Lower leg skin (tissue), 4 donors: ENCODE measurements around the gene OMP. TPM values are rescaled to one million over a fixed set of nuclear protein-coding genes. Genes with fewer than 3 reads are reported as not detected.

Source experiments
- DNase-seq, 2 donors: peaks; one replicate each; pipeline ENCODE4 v3.0.0-alpha.2; 2019; ENCODE audit warnings: low spot score in 2 of 2
- H3K4me3 ChIP-seq: fragments of 200-600 bp; sonication (generic); 2 replicates; pipeline ENCODE4 v1.5.1; 2017; ENCODE audit warnings: mild to moderate bottlenecking, low read depth; ENCODE audit not compliant: poor library complexity, severe bottlenecking
- POLR2A ChIP-seq, 2 donors: fragments of 450-650 bp; IDR thresholded peaks; one replicate each; pipeline ENCODE4 v1.6.1; 2016 to 2017; ENCODE audit warnings: antibody characterized with exemption in 2 of 2, mild to moderate bottlenecking in 1 of 2, moderate library complexity in 1 of 2
- WGBS, 2 donors: methylation state at CpG; one replicate each; pipeline ENCODE4 v1.1.5; 2018; 5-methylcytosine and 5-hydroxymethylcytosine counted together
- intact Hi-C: fragments of 100-400 bp; cut with DNase I; formaldehyde crosslinking; loops from one replicate; pipeline ENCODE4 v1.15.0; 2023; ENCODE audit warnings: low total_unique reads
- total RNA-seq, 4 donors: library from RNA; depleted of rRNA; stranded (reverse); fragments of >200 nt; gene quantifications; one replicate each; pipeline ENCODE4 v1.1.0, GENCODE V29; 2016
- TF ChIP-seq, protein P1 (sequence below), 3 donors: fragments of 450-650 bp; IDR thresholded peaks; one replicate each; pipeline ENCODE4 v1.5.1; 2016; ENCODE audit warnings: antibody characterized with exemption in 3 of 3, mild to moderate bottlenecking in 3 of 3, moderate library complexity in 2 of 3

The OMP gene
- total RNA-seq, 4 donors from 2014 or later, result not detected

DNA sequence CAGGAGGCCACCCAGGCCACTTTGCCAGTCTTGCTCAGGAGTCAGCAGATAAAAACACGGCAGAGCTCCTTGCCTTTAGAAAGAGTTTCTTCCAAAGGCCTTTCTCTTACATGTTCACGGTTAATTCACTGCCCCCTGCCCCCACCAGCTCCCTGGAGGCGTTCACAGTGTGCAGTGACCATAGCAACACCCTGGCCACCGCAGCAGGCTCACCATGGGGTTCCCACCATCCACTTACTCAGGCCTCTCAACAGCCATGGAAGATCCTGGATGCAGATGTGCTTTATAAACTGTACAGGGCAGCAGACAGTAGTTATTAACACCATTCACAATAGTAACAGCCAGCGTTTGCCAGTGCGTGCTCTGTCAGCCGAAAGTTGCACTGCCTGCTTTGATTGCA, 14.9 kb downstream of the OMP start:
- TF ChIP-seq, protein P1, sequence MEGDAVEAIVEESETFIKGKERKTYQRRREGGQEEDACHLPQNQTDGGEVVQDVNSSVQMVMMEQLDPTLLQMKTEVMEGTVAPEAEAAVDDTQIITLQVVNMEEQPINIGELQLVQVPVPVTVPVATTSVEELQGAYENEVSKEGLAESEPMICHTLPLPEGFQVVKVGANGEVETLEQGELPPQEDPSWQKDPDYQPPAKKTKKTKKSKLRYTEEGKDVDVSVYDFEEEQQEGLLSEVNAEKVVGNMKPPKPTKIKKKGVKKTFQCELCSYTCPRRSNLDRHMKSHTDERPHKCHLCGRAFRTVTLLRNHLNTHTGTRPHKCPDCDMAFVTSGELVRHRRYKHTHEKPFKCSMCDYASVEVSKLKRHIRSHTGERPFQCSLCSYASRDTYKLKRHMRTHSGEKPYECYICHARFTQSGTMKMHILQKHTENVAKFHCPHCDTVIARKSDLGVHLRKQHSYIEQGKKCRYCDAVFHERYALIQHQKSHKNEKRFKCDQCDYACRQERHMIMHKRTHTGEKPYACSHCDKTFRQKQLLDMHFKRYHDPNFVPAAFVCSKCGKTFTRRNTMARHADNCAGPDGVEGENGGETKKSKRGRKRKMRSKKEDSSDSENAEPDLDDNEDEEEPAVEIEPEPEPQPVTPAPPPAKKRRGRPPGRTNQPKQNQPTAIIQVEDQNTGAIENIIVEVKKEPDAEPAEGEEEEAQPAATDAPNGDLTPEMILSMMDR (IDR thresholded peaks at IDR 0.05), result no peak
- no peak for DNase-seq
- intact Hi-C loops, result no loop called here
- WGBS, 2 donors, result 82% methylated on average over 7 of the region's 7 CpGs
- H3K4me3 ChIP-seq, result no peak overlapping the region

DNA sequence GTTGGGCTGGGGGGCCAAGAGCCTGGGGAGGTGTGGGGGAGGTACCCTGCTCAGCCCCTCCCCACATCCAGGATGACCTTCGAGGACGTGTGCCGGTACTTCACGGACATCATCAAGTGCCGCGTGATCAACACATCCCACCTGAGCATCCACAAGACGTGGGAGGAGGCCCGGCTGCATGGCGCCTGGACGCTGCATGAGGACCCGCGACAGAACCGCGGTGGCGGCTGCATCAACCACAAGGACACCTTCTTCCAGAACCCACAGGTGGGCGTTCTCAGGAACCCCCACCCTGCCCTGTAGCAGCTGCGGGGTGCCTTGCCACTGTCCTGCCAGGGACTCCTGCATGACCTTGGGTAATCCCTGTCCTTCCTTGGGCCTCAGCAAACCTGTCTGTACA, 15.4 kb downstream of the OMP start:
- intact Hi-C loops, result no loop called here
- TF ChIP-seq POLR2A (IDR thresholded peaks at IDR 0.05), result no peak
- TF ChIP-seq, protein P1 (IDR thresholded peaks at IDR 0.05), result no peak
- H3K4me3 ChIP-seq, result no peak overlapping the region
- no peak for DNase-seq
- WGBS, 2 donors, result 93% methylated on average over 17 of the region's 17 CpGs

DNA sequence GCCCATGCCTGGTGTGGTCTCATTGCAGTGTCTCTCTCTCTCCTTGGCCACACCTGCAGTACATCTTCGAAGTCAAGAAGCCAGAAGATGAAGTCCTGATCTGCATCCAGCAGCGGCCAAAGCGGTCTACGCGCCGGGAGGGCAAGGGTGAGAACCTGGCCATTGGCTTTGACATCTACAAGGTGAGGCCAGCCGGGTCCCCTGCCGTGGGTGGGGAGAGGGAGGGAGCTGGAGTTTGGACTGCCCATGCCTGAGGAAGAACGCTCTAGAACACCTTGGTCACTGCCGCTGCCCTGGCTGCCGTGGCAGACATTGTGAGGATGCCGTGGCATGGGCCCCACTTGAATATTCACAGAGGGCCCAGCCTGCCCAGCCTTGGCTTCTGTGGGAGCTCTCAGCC, 16.3 kb downstream of the OMP start:
- no peak overlapping the region for H3K4me3 ChIP-seq
- TF ChIP-seq POLR2A (IDR thresholded peaks at IDR 0.05), result no peak
- TF ChIP-seq, protein P1 (IDR thresholded peaks at IDR 0.05), result no peak
- intact Hi-C loops, result no loop called here
- DNase-seq, result no peak
- 92 to 94% methylated on average over 12 of the region's 12 CpGs for WGBS, 2 donors

DNA sequence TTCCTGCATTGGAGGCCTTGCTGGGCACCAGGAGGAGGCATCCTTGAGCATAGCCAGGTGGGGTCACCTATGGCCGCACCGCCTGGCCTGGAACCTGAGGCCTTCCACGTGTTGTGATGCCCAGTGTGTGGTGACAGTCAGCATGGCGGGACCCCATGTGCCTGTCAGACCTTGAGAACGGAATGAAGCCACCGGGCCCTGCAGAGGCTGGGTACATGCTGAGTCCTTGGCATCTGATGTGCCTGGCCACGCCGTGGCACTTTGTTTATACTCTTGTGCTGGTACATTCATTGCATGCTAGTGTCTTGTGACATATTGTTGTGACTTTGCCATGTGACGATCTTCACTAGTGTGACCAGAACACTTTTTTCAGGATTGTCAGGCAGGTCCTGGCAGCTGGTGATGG, 16.9 kb downstream of the OMP start:
- DNase-seq, result no peak

DNA sequence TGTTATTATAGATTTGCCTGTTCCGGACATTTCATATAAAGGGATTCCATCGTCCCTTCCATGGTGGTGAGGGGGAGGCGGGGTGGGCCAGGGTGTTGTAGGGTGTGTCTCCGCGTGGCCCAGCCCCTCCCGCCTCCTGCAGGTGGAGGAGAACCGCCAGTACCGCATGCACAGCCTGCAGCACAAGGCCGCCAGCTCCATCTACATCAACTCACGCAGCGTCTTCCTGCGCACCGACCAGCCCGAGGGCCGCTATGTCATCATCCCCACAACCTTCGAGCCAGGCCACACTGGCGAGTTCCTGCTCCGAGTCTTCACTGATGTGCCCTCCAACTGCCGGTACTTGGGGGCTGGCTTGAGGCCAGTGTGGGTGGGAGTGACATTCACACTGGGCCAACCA, 17.9 kb downstream of the OMP start:
- intact Hi-C loops, result loop anchor here (10.0 kb wide), 1 partner anchor 424 kb away; no protein-coding TSS in a partner anchor

More for the DNA sequence above, 16.9 kb downstream of the OMP start:
- no peak overlapping the region for H3K4me3 ChIP-seq
- TF ChIP-seq, protein P1 (IDR thresholded peaks at IDR 0.05), result no peak
- no peak for TF ChIP-seq POLR2A (IDR thresholded peaks at IDR 0.05)
- intact Hi-C loops, result no loop called here
- WGBS, 2 donors, result 93 to 97% methylated on average over 9 of the region's 9 CpGs

More for the DNA sequence above, 17.9 kb downstream of the OMP start:
- H3K4me3 ChIP-seq, result no peak overlapping the region
- no peak for TF ChIP-seq POLR2A (IDR thresholded peaks at IDR 0.05)
- TF ChIP-seq, protein P1 (IDR thresholded peaks at IDR 0.05), result no peak
- no peak for DNase-seq
- WGBS, 2 donors, result 91% methylated on average over 15 to 19 of the region's 19 CpGs
